Mucosa of descending colon (tissue), 3 donors: ENCODE results near the gene ARMH3. TPM values are rescaled to one million over a fixed set of nuclear protein-coding genes. Genes with fewer than 3 reads are reported as not detected.

Experiments
- ATAC-seq: fragments of 200-7000 bp; cut with Tn5 transposase; one replicate; pipeline ENCODE4 v1.9.1; 2020; ENCODE audit warnings: mild to moderate bottlenecking, moderate library complexity
- DNase-seq, 3 donors: peaks; one replicate each; pipeline ENCODE4 v3.0.0-alpha.2; 2020
- H3K36me3 ChIP-seq: fragments of 200-600 bp; one replicate; pipeline ENCODE4 v1.8.0; 2021; ENCODE audit warnings: low read depth, mild to moderate bottlenecking
- H3K4me1 ChIP-seq: fragments of 200-600 bp; one replicate; pipeline ENCODE4 v1.8.0; 2021; ENCODE audit warnings: low read depth, mild to moderate bottlenecking
- H3K4me3 ChIP-seq: fragments of 200-600 bp; one replicate; pipeline ENCODE4 v1.8.0; 2021; ENCODE audit warnings: mild to moderate bottlenecking
- H3K9me3 ChIP-seq: fragments of 200-600 bp; one replicate; pipeline ENCODE4 v1.8.0; 2021; ENCODE audit warnings: mild to moderate bottlenecking
- CTCF ChIP-seq: fragments of 200-600 bp; IDR thresholded peaks from one replicate; pipeline ENCODE4 v1.8.0; 2022; ENCODE audit warnings: antibody characterized with exemption, mild to moderate bottlenecking
- intact Hi-C, 2 donors: fragments of 100-400 bp; cut with DNase I in 1 of 2; cut with micrococcal nuclease in 1 of 2; formaldehyde crosslinking; loops; one replicate each; pipeline versions ENCODE4 v1.11.0 to v1.11.1; 2022; cut with DNase I, micrococcal nuclease
- total RNA-seq, 3 donors: library from RNA; stranded (reverse); fragmentation: NEBNext Ultra II Directional in 2 of 3; extraction: Animal tissue kit (Norgen Biotek cat#: 25700) in 2 of 3; gene quantifications; one replicate each; pipeline versions ENCODE4 v1.2.1 to v1.2.4, GENCODE V29; 2021 to 2023
- donor health status: DM: no; HTN: no; CAD: no; lungs with moderate emphysema.
- donor health status: DM: no; HTN: no; CAD: no.
- donor health status: DM: no; HTN: yes; CAD: no.

Gene ARMH3
- total RNA-seq, 3 donors from 2014 or later, result 25.8 to 45.6 (median 28.1) TPM

GRCh38 chr10:101903827-101904550, 152.0 kb downstream of the ARMH3 start:
- DNase-seq, result peak in 1 of 3 donors; percentile 16
- no peak for TF ChIP-seq CTCF

DNA sequence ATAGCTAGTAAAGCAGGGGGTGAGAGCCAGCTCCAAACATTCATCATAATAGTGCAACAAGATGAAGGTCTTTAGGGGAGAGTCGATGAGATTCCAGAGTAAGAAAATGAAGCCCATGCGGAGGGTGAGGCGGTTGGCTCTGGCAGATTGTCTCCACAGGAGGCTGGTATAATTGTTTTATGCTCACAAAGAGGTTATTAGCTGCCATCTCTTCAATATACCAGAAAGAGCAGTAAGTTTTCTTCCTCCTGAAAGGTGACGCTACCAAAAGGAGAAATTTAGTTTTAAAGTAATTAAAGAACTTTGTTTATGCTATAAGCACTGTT, 153.2 kb downstream of the ARMH3 start:
- Histone ChIP-seq H3K4me3 (no peak overlapping the region), H3K4me1 (no peaks in the 10 kb centered on the region), H3K9me3 (no peaks in the 10 kb centered on the region), H3K36me3 (no peaks in the 10 kb centered on the region)
- no peak for TF ChIP-seq CTCF
- intact Hi-C loops, result no loop called here
- ATAC-seq (no peak), DNase-seq (no peak)

More at GRCh38 chr10:101903827-101904550, 152.0 kb downstream of the ARMH3 start:
- ATAC-seq, result peak; percentile 64
- no peaks in the 10 kb centered on the region for H3K4me1 ChIP-seq
- no peaks in the 10 kb centered on the region for H3K9me3 ChIP-seq
- H3K4me3 ChIP-seq, result no peak overlapping the region
- intact Hi-C loops, result no loop called here
- H3K36me3 ChIP-seq, result no peaks in the 10 kb centered on the region

DNA sequence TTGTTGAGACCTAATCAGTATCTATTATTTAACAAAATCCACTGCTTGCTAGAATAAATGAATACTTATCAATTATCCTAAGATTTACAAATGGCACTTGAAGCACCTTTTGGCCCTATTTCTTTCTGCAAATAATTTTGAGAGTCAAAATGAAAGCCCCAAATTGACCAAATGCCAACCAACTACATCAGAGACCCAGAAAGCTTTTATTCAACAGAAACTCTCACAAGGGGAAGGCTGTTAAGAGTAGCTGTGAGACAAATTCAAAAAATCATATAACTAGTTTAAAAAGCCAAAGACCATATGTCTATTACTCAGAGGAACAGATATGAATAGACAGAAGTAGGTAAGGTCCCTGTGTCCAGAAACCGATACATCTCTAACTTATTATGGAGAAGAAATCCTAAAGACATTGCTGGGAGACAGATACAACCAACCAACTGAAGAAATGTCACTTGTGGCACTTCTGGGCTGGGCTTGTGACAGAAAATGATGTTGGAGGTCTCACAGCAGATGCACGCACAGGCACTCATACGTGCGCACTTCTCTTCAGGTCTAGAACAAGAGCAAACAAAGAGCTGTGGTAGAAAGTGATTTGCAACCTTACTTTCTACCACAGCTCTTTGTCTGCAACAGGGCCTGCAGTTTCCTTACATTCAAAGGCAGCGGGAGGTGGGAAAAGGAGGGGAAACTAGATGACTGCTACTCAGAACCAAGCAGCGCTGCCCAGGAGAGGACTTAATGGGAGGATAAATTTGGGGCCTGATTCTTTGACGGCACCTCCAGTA, 153.7 kb downstream of the ARMH3 start:
- Histone ChIP-seq H3K9me3 (no peaks in the 10 kb centered on the region), H3K36me3 (no peaks in the 10 kb centered on the region), H3K4me3 (no peak overlapping the region), H3K4me1 (no peaks in the 10 kb centered on the region)
- ATAC-seq, result no peak
- no peak for DNase-seq
- TF ChIP-seq CTCF, result no peak
- intact Hi-C loops, result no loop called here

DNA sequence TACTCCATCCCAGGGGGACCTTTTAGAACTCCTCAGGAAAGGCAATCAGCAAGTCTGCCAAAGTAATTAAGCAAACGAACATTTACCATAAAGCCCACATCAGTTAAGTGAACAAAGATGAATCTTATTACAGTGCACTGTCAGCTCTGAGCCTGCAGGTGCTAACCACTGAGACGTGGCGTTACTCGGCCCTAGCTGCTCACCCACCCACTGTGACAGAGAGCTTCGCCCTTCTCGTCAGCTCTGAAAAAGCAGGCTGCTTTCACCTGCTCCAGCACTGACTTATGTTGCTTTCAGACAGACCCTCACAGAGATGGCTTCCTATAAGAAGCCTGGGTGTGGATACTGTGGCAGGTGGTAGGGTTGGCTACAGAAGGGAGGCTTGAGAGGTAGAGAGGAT, 154.6 kb downstream of the ARMH3 start:
- ATAC-seq (peak; percentile 62), DNase-seq (no peak)
- Histone ChIP-seq H3K4me1 (no peaks in the 10 kb centered on the region), H3K36me3 (no peaks in the 10 kb centered on the region), H3K9me3 (no peaks in the 10 kb centered on the region), H3K4me3 (no peak overlapping the region)
- TF ChIP-seq CTCF, result no peak
- intact Hi-C loops, result no loop called here

GRCh38 chr10:101897633-101898032, 158.3 kb downstream of the ARMH3 start:
- no peaks in the 10 kb centered on the region for H3K9me3 ChIP-seq
- intact Hi-C loops, result no loop called here
- H3K36me3 ChIP-seq, result no peaks in the 10 kb centered on the region
- no peak for TF ChIP-seq CTCF
- ATAC-seq, result peak; percentile 64
- no peak overlapping the region for H3K4me3 ChIP-seq
- no peaks in the 10 kb centered on the region for H3K4me1 ChIP-seq
- DNase-seq, result peak in 1 of 3 donors; percentile 15
